DMS 273 treated with DMSO at 0.1 percent for 48 hours (cell line): ENCODE measurements around the gene ITGA11.
"Not testable (repeated sequence)": the region's sequence is repeated elsewhere in the genome, so short reads cannot be mapped to it uniquely, and the experiment has no call there.

Experiments
- DNase-seq: peaks from one replicate; lab custom pipeline; 2025; lab: John Stamatoyannopoulos, UW

ITGA11 gene

GRCh38 chr15:68423359-68424296 lies 8.3 kb downstream of the ITGA11 start:
- no peak for DNase-seq

- DNase-seq, result not testable (repeated sequence)
Observed at GRCh38 chr15:68422403-68423145, 9.4 kb downstream of the ITGA11 start.

- no peak for DNase-seq
Observed at GRCh38 chr15:68421798-68422402, 10.1 kb downstream of the ITGA11 start.

- DNase-seq, result no peak
Observed at GRCh38 chr15:68421115-68421551, 10.8 kb downstream of the ITGA11 start.

- no peak for DNase-seq
Observed at GRCh38 chr15:68420186-68420684, 11.7 kb downstream of the ITGA11 start.

GRCh38 chr15:68419301-68420175 lies 12.4 kb downstream of the ITGA11 start:
- DNase-seq, result no peak

GRCh38 chr15:68418611-68419161 lies 13.3 kb downstream of the ITGA11 start:
- no peak for DNase-seq

GRCh38 chr15:68417897-68418296 lies 14.1 kb downstream of the ITGA11 start:
- DNase-seq, result no peak

GRCh38 chr15:68417051-68417450 lies 14.9 kb downstream of the ITGA11 start:
- no peak for DNase-seq

- no peak for DNase-seq
Observed at GRCh38 chr15:68416158-68416535, 15.8 kb downstream of the ITGA11 start.

GRCh38 chr15:68415501-68416157 lies 16.3 kb downstream of the ITGA11 start:
- no peak for DNase-seq

- no peak for DNase-seq
Observed at GRCh38 chr15:68415061-68415460, 16.9 kb downstream of the ITGA11 start.

GRCh38 chr15:68414591-68414990 lies 17.4 kb downstream of the ITGA11 start:
- no peak for DNase-seq

GRCh38 chr15:68414206-68414555 lies 17.8 kb downstream of the ITGA11 start:
- DNase-seq, result no peak

GRCh38 chr15:68413363-68414205 lies 18.4 kb downstream of the ITGA11 start:
- no peak for DNase-seq

GRCh38 chr15:68412218-68412617 lies 19.7 kb downstream of the ITGA11 start:
- DNase-seq, result no peak

GRCh38 chr15:68411735-68412134 lies 20.2 kb downstream of the ITGA11 start:
- DNase-seq, result no peak

- no peak for DNase-seq
Observed at GRCh38 chr15:68411343-68411675, 20.7 kb downstream of the ITGA11 start.

- no peak for DNase-seq
Observed at GRCh38 chr15:68410466-68411342, 21.3 kb downstream of the ITGA11 start.
